IMR-90 (cell line): ENCODE measurements around the gene ITPR3. TPM values are rescaled to one million over a fixed set of nuclear protein-coding genes. Genes with fewer than 3 reads are reported as not detected.
A peak's percentile ranks its signal among the peaks of the same experiment; 100 is the strongest.

Source experiments
- ATAC-seq: fragments of 200-7000 bp; cut with Tn5 transposase; 2 replicates; pipeline ENCODE4 v1.9.1; 2020; ENCODE audit warnings: low read depth, mild to moderate bottlenecking, moderate library complexity
- BruUV-seq: library from RNA; stranded (reverse); fragments of 400-500 nt; replicated peaks from 2 replicates; lab custom pipeline; 2021; lab: Mats Ljungman, UMichigan
- CTCF ChIA-PET: fragments of 300-600 bp; formaldehyde crosslinking; extraction: SDS; loops from one replicate; lab custom pipeline; 2021; ENCODE audit warnings: antibody characterized with exemption; lab: Yijun Ruan, JAX
- POLR2A ChIA-PET: fragments of 300-600 bp; sonication (Branson Sonifier 250); formaldehyde crosslinking; loops from one replicate; lab custom pipeline; 2022; ENCODE audit warnings: antibody characterized with exemption; ENCODE audit not compliant: unreplicated experiment; lab: Charles Lee
- DNase-seq: peaks from one replicate; pipeline ENCODE4 v3.0.0; 2013
- H2AFZ ChIP-seq: replicated peaks from 2 replicates; pipeline ENCODE3; 2013; ENCODE audit warnings: low read length, mild to moderate bottlenecking; ENCODE audit not compliant: poor library complexity
- H2AK5ac ChIP-seq: 2 replicates; pipeline ENCODE4 v1.6.1; 2013; ENCODE audit warnings: low read depth, low read length, inconsistent platforms
- H2AK9ac ChIP-seq: replicated peaks from 2 replicates; pipeline ENCODE3; 2013; ENCODE audit warnings: mild to moderate bottlenecking, low read depth, low read length, moderate library complexity; ENCODE audit not compliant: poor library complexity
- H2BK120ac ChIP-seq: 2 replicates; pipeline ENCODE4 v1.6.1; 2013; ENCODE audit warnings: low read depth, low read length, inconsistent platforms
- H2BK15ac ChIP-seq: 3 replicates; pipeline ENCODE4 v1.6.1; 2013; ENCODE audit warnings: low read depth, low read length, inconsistent platforms
- H2BK20ac ChIP-seq: 2 replicates; pipeline ENCODE4 v1.6.1; 2013; ENCODE audit warnings: low read depth, mild to moderate bottlenecking, inconsistent platforms, low read length, moderate library complexity
- H2BK5ac ChIP-seq: 2 replicates; pipeline ENCODE4 v1.6.1; 2013; ENCODE audit warnings: mild to moderate bottlenecking, low read depth, low read length, inconsistent platforms; ENCODE audit not compliant: poor library complexity, severe bottlenecking
- H3K14ac ChIP-seq: replicated peaks from 2 replicates; pipeline ENCODE4 v1.6.1; 2013; ENCODE audit warnings: low read depth, low read length, inconsistent platforms
- H3K18ac ChIP-seq: 2 replicates; pipeline ENCODE4 v1.6.1; 2013; ENCODE audit warnings: low read depth, low read length, control low read depth
- H3K23ac ChIP-seq: 2 replicates; pipeline ENCODE4 v1.6.1; 2013; ENCODE audit warnings: low read depth, low read length, inconsistent platforms
- H3K27ac ChIP-seq: 2 replicates; pipeline ENCODE4 v1.5.1; 2013; ENCODE audit warnings: mild to moderate bottlenecking, control low read depth, low read length; ENCODE audit not compliant: insufficient read depth
- H3K27me3 ChIP-seq: 2 replicates; pipeline ENCODE4 v1.6.1; 2013; ENCODE audit warnings: low read length; ENCODE audit not compliant: control insufficient read depth, insufficient read depth
- H3K36me3 ChIP-seq: 2 replicates; pipeline ENCODE4 v1.6.1; 2013; ENCODE audit warnings: low read length, mixed read lengths; ENCODE audit not compliant: control insufficient read depth, insufficient read depth
- H3K4ac ChIP-seq: 2 replicates; pipeline ENCODE4 v1.6.1; 2013; ENCODE audit warnings: low read depth, low read length, inconsistent platforms
- H3K4me1 ChIP-seq: 2 replicates; pipeline ENCODE4 v1.6.1; 2013; ENCODE audit warnings: low read length, mixed read lengths; ENCODE audit not compliant: control insufficient read depth, insufficient read depth
- H3K4me2 ChIP-seq: 2 replicates; pipeline ENCODE4 v1.6.1; 2013; ENCODE audit warnings: low read depth, mild to moderate bottlenecking, control low read depth, low read length, moderate library complexity
- H3K4me3 ChIP-seq: 2 replicates; pipeline ENCODE4 v1.5.1; 2013; ENCODE audit warnings: low read depth, mild to moderate bottlenecking, control low read depth, low read length, moderate library complexity; ENCODE audit not compliant: insufficient read depth
- H3K56ac ChIP-seq: 2 replicates; pipeline ENCODE4 v1.6.1; 2013; ENCODE audit warnings: low read length, inconsistent platforms; ENCODE audit not compliant: insufficient read depth; ENCODE audit errors: extremely low read depth
- H3K79me1 ChIP-seq, 2 experiments: 2 replicates each; pipeline ENCODE4 v1.6.1; 2013; ENCODE audit warnings: low read length in 2 of 2, inconsistent platforms in 1 of 2, low read depth in 1 of 2
- H3K9ac ChIP-seq: 2 replicates; pipeline ENCODE4 v1.6.1; 2013; ENCODE audit warnings: low read depth, low read length, control low read depth
- H3K9me1 ChIP-seq: 2 replicates; pipeline ENCODE4 v1.6.1; 2013; ENCODE audit warnings: low read length, inconsistent platforms; ENCODE audit not compliant: insufficient read depth
- H3K9me3 ChIP-seq: 2 replicates; pipeline ENCODE4 v1.6.1; 2013; ENCODE audit warnings: low read length; ENCODE audit not compliant: control insufficient read depth, insufficient read depth
- H4K20me1 ChIP-seq: 2 replicates; pipeline ENCODE4 v1.6.1; 2013; ENCODE audit warnings: low read length, inconsistent platforms; ENCODE audit not compliant: insufficient read depth
- H4K5ac ChIP-seq: 2 replicates; pipeline ENCODE4 v1.6.1; 2013; ENCODE audit warnings: mild to moderate bottlenecking, low read depth, low read length, control low read depth
- H4K8ac ChIP-seq, 2 experiments: 2 replicates each; pipeline ENCODE4 v1.6.1; 2013; ENCODE audit warnings: low read depth in 2 of 2, low read length in 2 of 2, control low read depth in 1 of 2, inconsistent platforms in 1 of 2
- H4K91ac ChIP-seq: 2 replicates; pipeline ENCODE4 v1.6.1; 2013; ENCODE audit warnings: low read depth, low read length, inconsistent platforms; ENCODE audit not compliant: insufficient read depth
- CHD1 ChIP-seq: IDR thresholded peaks from 2 replicates; pipeline ENCODE4 v1.6.1; 2012; ENCODE audit warnings: low read depth, low read length, improper control_type of control experiment
- MAFK ChIP-seq: IDR thresholded peaks from 2 replicates; pipeline ENCODE4 v1.6.1; 2012; ENCODE audit warnings: low read depth, low read length, improper control_type of control experiment
- WGBS, 2 experiments: methylation state at CpG; one replicate each; pipeline versions ENCODE4 v1.1.5 to v1.1.7; 2013; ENCODE audit warnings: missing lambda C conversion rate in 2 of 2; ENCODE audit not compliant: insufficient read length in 1 of 2; ENCODE audit errors: extremely low coverage in 2 of 2; 5-methylcytosine and 5-hydroxymethylcytosine counted together
- dilution Hi-C: fragments of 300-500 bp; cut with HindIII; formaldehyde crosslinking; loops from one replicate; pipeline ENCODE4 v1.14.3; 2018; ENCODE audit warnings: low sequenced_read_pairs; ENCODE audit not compliant: unreplicated experiment
- in situ Hi-C: fragments of 300-500 bp; cut with MboI; formaldehyde crosslinking; loops from 3 replicates; pipeline ENCODE4 v1.14.3; 2019; ENCODE audit warnings: low sequenced_read_pairs, inconsistent platforms, mixed read lengths
- intact Hi-C: fragments of 100-400 bp; cut with micrococcal nuclease; formaldehyde crosslinking; loops from 2 replicates; pipeline ENCODE4 v1.10.0; 2022
- polyA plus RNA-seq, 3 experiments: library from polyadenylated mRNA; depleted of rRNA; stranded (reverse); fragments of >200 nt; gene quantifications; 2 replicates each; pipeline ENCODE4 v1.2.3, GENCODE V29; 2012; ENCODE audit warnings: low replicate concordance in 1 of 3
- total RNA-seq: library from RNA; depleted of rRNA; stranded (reverse); fragments of >200 nt; gene quantifications from 2 replicates; pipeline ENCODE4 v1.2.3, GENCODE V29; 2012
- TF ChIP-seq, protein P1 (sequence below): fragments of 150-350 bp; IDR thresholded peaks from 2 replicates; pipeline ENCODE4 v1.6.1; 2017; ENCODE audit warnings: mild to moderate bottlenecking, antibody characterized with exemption, low read length, low read depth

ITPR3 gene
- total and polyA plus RNA-seq, 2 of the 4 experiments (the other 2 are of a cell fraction), result 1.6 to 3.7 TPM

DNA sequence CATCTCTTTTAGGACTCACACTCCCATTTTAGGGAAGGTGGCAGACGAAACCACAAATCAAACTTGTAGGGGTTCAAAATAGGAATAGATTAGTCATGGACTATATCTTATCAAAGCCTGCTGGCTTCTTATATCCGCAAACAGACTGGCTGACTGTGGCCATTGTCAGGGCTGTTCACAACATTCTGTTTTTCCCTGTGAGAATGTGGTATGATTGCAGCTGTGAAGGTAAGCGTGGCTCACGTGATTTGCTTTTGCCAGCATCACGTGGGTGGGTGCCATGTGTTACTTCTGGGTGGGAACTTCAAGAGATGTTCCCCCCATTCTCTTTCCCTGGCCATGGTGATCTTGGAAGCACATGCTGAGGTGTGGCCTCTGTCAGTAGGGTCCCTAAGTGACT, 119.7 kb downstream of the ITPR3 start:
- Histone ChIP-seq H2AK5ac (no peak overlapping the region), H2AK9ac (no peak overlapping the region), H2BK20ac (no peak overlapping the region), H3K27ac (no peak overlapping the region), H2BK120ac (no peak overlapping the region), H2AFZ (no peak overlapping the region), H3K23ac (no peak overlapping the region), H3K18ac (no peak overlapping the region), H4K8ac (no peak overlapping the region), H3K4ac (no peak overlapping the region), H3K56ac (no peak overlapping the region), H4K20me1 (no peaks in the 10 kb centered on the region; the same call in 1 of the 2 replicates), H4K5ac (no peak overlapping the region), H3K9me1 (no peaks in the 10 kb centered on the region), H4K91ac (no peak overlapping the region), H3K27me3 (peaks cover 8% of the 10 kb centered on the region; the same call in 1 of the 2 replicates), H3K36me3 (no peaks in the 10 kb centered on the region), H3K4me1 (peaks cover 10% of the 10 kb centered on the region), H2BK15ac (no peak overlapping the region), H3K9ac (no peak overlapping the region), H3K79me1 (no peaks in the 10 kb centered on the region), H3K4me2 (no peak overlapping the region), H3K14ac (no peak overlapping the region), H3K9me3 (no peaks in the 10 kb centered on the region), H2BK5ac (no peak overlapping the region), H3K4me3 (no peak overlapping the region)
- in situ Hi-C loops, result no loop called here
- 100% methylated on average over 1 of the region's 5 CpGs; no CpG with 5 or more reads in 1 of the 2 experiments for WGBS, 2 experiments
- intact Hi-C loops, result no loop called here
- POLR2A ChIA-PET, result no interaction called here
- no peak for TF ChIP-seq CHD1
- TF ChIP-seq, protein P1, sequence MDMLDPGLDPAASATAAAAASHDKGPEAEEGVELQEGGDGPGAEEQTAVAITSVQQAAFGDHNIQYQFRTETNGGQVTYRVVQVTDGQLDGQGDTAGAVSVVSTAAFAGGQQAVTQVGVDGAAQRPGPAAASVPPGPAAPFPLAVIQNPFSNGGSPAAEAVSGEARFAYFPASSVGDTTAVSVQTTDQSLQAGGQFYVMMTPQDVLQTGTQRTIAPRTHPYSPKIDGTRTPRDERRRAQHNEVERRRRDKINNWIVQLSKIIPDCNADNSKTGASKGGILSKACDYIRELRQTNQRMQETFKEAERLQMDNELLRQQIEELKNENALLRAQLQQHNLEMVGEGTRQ, result peak; percentile 14; the same call in 1 of the 2 replicates
- no peak for TF ChIP-seq MAFK
- CTCF ChIA-PET, result no interaction called here
- DNase-seq, result no peak
- no TSS peak for BruUV-seq
- dilution Hi-C loops, result no loop called here
- no peak for ATAC-seq
